Mucosa of stomach (tissue), 1 donor: Measurements from ENCODE around the gene AQP11.
"Not testable (repeated sequence)": the region's sequence is repeated elsewhere in the genome, so short reads cannot be mapped to it uniquely, and the experiment has no call there.

ENCODE experiments used
- H3K27me3 ChIP-seq: one replicate; pipeline ENCODE4 v1.7.0; 2013; ENCODE audit warnings: mild to moderate bottlenecking, low read length; ENCODE audit not compliant: control insufficient read depth, insufficient read depth
- H3K36me3 ChIP-seq: one replicate; pipeline ENCODE4 v1.7.0; 2013; ENCODE audit warnings: low read length; ENCODE audit not compliant: control insufficient read depth, insufficient read depth
- H3K4me1 ChIP-seq: one replicate; pipeline ENCODE4 v1.7.0; 2013; ENCODE audit warnings: mild to moderate bottlenecking, low read length; ENCODE audit not compliant: control insufficient read depth, insufficient read depth
- H3K4me3 ChIP-seq: one replicate; pipeline ENCODE4 v1.7.0; 2013; ENCODE audit warnings: low read length
- H3K9ac ChIP-seq: one replicate; pipeline ENCODE4 v1.7.0; 2013; ENCODE audit warnings: mild to moderate bottlenecking, low read length, moderate library complexity
- H3K9me3 ChIP-seq: one replicate; pipeline ENCODE4 v1.7.0; 2013; ENCODE audit warnings: mild to moderate bottlenecking, low read length, moderate library complexity; ENCODE audit not compliant: control insufficient read depth
- donor health status: Pancreatic carcinoma.

Gene AQP11

DNA sequence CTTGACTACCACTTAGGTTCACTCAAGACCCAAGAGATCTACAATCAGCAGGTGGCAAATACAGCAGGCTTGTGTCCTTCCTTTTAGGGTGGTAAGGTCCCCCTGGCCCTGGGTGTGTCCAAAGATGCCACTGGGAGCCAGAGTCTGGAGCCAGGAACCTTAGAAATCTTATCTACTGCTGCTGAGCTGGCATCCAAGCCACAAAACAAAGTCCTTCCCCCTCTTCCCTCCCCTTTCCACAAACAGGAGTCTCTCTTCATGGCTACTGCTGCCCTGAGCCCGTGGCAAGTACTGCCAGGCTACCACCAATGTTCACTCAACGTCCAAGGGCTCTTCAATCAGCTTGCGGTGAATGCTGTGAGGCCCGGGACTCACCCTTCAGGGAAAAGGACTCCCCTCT is 21.4 kb upstream of the AQP11 start:
- H3K4me1 ChIP-seq: peaks cover 8% of the 10 kb centered on the region
- H3K36me3 ChIP-seq: no peaks in the 10 kb centered on the region
- no peaks in the 10 kb centered on the region for H3K9me3 ChIP-seq
- H3K9ac ChIP-seq: no peak overlapping the region
- H3K27me3 ChIP-seq: no peaks in the 10 kb centered on the region
- no peak overlapping the region for H3K4me3 ChIP-seq

DNA sequence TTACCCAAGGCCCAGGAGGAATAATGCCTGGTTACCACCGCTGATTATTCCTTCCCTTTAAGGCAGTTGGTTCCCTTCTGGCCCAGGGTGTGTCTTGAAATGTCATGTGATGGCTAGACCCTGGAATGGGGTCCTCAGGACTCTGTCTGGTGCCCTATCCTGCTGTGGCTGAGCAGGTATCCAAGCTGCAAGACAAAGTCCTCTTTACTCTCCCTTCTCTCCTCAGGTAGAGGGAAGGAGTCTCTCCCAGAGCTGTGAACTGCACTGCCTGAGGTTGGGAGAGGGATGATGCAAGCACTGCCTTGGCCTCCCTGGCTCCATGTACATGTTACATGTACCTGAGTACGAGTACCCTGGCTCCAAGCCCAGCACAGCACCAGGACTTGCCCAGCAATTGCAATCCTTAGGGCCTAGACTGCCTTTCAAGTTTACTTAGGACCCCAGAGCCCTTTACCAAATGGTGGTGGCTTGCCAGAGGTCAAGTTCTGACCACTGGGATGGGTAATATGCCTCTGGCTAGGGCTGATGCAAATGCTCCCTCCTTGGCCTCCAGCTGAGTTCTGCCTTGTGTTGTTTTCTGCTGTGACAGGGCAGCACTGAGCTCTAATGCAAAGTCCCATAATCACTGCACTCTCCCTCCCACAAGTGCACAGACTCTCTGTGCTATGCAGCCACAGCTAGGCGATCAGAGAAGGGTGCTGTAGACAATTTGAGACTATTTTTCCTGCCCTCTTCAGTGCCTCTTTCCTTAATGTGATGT is 20.7 kb upstream of the AQP11 start:
- Histone ChIP-seq H3K4me1 (peaks cover 8% of the 10 kb centered on the region), H3K4me3 (no peak overlapping the region), H3K36me3 (no peaks in the 10 kb centered on the region), H3K9me3 (no peaks in the 10 kb centered on the region), H3K27me3 (no peaks in the 10 kb centered on the region), H3K9ac (no peak overlapping the region)

DNA sequence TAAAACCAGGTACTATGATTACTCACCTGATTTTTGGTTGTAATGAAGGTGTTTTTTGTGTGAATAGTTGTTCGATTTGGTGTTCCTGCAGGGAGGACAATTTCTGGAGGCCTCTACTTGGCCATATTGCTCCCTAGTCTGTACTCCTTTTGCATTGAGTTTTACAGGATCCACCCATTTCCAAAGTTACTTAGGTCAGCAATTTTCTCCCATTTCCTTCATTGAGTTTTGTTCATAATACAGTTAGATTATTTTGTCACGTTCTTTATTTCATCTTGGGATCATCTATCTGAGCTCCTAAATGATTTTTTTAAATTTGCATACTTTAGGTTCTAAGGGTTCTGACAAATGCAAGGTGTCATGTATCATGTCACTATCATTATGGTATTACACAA is 20.1 kb upstream of the AQP11 start:
- Histone ChIP-seq H3K4me3 (no peak overlapping the region), H3K9ac (no peak overlapping the region), H3K36me3 (no peaks in the 10 kb centered on the region), H3K27me3 (no peaks in the 10 kb centered on the region), H3K4me1 (peaks cover 8% of the 10 kb centered on the region), H3K9me3 (no peaks in the 10 kb centered on the region)

DNA sequence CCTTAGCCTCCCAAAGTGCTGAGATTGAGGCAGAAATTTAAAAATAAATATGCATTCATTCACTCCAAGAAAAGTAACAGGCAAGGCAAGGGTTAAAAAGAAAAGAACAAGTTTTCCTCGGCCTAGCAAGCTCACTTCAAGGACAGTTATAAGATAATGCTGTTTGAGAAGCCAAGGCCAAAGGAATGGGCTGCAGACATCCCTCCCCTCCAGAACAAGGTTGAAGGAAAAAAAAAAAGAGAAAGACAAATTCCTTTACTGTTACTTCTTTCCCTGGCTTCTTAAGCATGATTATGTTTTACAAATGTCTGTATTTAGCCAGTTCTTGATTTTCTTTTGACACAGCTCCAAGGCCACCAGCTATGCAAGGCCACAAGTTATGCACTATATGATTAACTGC is 18.9 kb upstream of the AQP11 start:
- H3K9ac ChIP-seq, H3K4me1 ChIP-seq, H3K4me3 ChIP-seq, H3K27me3 ChIP-seq, H3K9me3 ChIP-seq, H3K36me3 ChIP-seq: not testable (repeated sequence)

DNA sequence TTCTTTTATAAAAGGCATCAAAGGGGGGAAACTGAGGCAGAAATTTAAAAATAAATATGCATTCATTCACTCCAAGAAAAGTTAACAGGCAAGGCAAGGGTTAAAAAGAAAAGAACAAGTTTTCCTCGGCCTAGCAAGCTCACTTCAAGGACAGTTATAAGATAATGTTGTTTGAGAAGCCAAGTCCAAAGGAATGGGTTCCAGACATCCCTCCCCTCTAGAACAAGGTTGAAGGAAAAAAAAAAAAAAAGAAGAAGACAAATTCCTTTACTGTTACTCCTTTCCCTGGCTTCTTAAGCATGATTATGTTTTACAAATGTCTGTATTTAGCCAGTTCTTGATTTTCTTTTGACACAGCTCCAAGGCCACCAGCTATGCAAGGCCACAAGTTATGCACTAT is 14.3 kb upstream of the AQP11 start:
- H3K9me3 ChIP-seq, H3K4me3 ChIP-seq, H3K9ac ChIP-seq, H3K36me3 ChIP-seq, H3K27me3 ChIP-seq, H3K4me1 ChIP-seq: not testable (repeated sequence)

DNA sequence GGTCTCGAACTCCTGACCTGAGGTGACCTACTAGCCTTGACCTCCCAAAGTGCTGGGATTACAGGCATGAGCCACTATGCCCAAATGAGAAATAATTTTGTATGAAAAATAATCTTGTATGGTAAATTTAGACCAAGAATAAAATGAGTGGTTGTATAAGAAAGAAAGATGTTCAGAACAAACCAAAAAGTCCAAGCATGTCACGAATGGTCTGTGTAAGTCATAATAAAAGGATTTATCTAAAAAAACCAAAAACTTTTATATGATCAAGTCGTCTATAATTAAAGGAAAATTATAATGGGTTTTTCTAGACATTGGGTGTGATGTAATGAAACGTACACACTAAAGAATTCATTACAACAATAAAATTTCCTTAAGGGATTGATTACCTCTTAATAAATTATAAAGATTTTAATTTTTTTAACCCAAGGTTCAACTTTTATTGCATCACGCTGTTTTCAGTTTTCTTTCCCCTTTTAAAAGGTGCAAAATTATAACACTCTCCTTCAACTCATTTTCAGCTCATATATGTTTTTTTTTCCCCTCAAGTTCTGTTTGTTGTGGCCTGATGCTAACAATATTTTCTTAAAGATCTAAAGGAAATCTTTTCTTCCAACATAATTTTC is 8.9 kb upstream of the AQP11 start:
- Histone ChIP-seq H3K36me3 (no peaks in the 10 kb centered on the region), H3K9ac (no peak overlapping the region), H3K4me1 (no peaks in the 10 kb centered on the region), H3K27me3 (no peaks in the 10 kb centered on the region), H3K4me3 (no peak overlapping the region), H3K9me3 (no peaks in the 10 kb centered on the region)

DNA sequence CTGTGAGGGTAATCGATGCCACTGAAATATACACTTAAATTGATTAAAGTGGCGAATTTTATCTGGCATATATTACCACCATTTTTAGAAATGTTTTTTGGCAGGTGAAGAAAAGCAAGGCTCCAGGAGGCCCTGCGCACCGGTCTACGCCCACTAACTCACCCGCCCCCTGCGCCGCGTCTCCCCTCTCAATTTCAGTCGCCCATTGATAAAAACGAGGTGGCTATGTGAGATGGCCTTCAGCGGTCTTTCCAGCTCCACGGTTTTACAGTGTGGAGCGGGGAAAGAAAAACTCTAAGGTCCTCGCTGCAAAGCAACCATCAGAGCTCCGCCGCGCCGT is 602 bp upstream of the AQP11 start:
- H3K9me3 ChIP-seq: no peaks in the 10 kb centered on the region
- H3K36me3 ChIP-seq: no peaks in the 10 kb centered on the region
- H3K27me3 ChIP-seq: no peaks in the 10 kb centered on the region
- peak overlapping the region; percentile 7 for H3K9ac ChIP-seq
- H3K4me3 ChIP-seq: peak overlapping the region; percentile 45
- no peaks in the 10 kb centered on the region for H3K4me1 ChIP-seq

DNA sequence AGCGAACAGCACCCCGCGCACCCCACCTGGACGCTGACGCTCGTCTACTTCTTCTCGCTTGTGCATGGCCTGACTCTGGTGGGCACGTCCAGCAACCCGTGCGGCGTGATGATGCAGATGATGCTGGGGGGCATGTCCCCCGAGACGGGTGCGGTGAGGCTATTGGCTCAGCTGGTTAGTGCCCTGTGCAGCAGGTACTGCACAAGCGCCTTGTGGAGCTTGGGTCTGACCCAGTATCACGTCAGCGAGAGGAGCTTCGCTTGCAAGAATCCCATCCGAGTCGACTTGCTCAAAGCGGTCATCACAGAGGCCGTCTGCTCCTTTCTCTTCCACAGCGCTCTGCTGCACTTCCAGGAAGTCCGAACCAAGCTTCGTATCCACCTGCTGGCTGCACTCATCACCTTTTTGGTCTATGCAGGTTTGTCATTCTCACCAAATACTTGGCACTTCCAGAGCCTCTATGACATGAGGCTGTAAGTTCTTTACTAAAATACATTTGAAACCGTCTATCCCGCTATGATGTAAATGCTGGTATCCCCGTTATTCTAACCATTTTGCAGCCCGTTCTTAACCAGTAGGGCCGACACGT is 535 bp downstream of the AQP11 start:
- no peaks in the 10 kb centered on the region for H3K4me1 ChIP-seq
- H3K9me3 ChIP-seq: no peaks in the 10 kb centered on the region
- no peaks in the 10 kb centered on the region for H3K27me3 ChIP-seq

DNA sequence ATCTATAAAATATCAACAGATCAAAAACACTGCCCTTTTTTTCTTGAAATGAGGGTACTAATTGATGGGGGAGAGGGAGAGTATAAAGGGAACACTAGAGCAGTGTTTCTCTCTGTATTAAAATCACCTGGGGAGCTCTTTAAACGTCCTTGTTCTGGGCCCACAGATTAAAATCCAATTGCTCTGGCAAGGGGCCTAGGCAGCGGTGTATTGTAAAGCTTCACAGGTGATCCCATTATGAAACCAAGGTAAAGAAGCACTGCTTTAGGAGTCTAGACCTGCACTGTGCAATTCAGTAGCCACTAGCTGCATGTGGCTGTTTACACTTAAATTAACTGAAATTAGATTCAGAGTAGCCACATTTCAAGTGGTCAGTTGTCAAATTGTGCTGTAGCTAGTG is 3.0 kb downstream of the AQP11 start:
- Histone ChIP-seq H3K9ac (no peak overlapping the region), H3K27me3 (no peaks in the 10 kb centered on the region), H3K36me3 (no peaks in the 10 kb centered on the region), H3K4me1 (no peaks in the 10 kb centered on the region), H3K9me3 (no peaks in the 10 kb centered on the region), H3K4me3 (no peak overlapping the region)

More for the DNA sequence above, 535 bp downstream of the AQP11 start:
- no peaks in the 10 kb centered on the region for H3K36me3 ChIP-seq
- peak overlapping the region; percentile 7 for H3K9ac ChIP-seq
- peak overlapping the region; percentile 40 for H3K4me3 ChIP-seq

DNA sequence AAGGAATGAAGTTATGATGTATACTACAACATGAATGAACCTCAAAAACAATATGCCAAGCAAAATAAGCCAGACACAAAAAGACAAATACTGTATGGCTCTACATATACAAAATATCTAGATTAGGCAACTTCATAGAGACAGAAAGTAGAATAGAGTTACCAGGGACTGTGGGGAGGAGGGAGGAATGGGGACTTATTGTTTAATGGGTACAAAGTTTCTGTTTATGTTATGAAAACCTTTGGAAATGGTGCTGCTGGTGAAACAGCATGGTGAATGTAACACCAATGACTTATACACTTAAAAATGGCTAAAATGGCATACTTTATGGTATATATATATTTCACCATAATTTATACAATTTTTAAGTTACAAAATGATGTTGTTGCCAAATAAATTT is 4.1 kb downstream of the AQP11 start:
- H3K27me3 ChIP-seq: no peaks in the 10 kb centered on the region
- H3K4me1 ChIP-seq: no peaks in the 10 kb centered on the region
- no peak overlapping the region for H3K4me3 ChIP-seq
- no peak overlapping the region for H3K9ac ChIP-seq
- H3K36me3 ChIP-seq: no peaks in the 10 kb centered on the region
- no peaks in the 10 kb centered on the region for H3K9me3 ChIP-seq

DNA sequence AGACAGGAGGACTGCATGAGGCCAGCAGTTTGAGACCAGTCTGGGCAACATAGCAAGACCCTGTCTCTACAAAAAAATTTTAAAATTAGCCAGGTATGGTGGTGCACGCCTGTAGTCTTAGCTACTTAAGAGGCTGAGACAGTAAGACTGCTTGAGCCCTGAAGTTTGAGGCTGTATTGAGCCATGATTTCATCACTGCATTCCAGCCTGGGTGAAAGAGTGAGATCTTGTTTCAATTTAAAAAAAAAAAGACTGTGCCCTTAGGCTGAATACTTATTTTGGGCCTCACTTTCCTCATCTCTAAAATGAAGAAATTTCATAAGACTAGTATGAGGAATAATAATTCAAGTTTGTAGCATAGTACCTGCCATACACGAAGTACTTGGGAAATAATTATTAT is 6.9 kb downstream of the AQP11 start:
- H3K9ac ChIP-seq: no peak overlapping the region
- no peaks in the 10 kb centered on the region for H3K27me3 ChIP-seq
- H3K9me3 ChIP-seq: no peaks in the 10 kb centered on the region
- H3K4me3 ChIP-seq: no peak overlapping the region
- H3K4me1 ChIP-seq: no peaks in the 10 kb centered on the region
- no peaks in the 10 kb centered on the region for H3K36me3 ChIP-seq

DNA sequence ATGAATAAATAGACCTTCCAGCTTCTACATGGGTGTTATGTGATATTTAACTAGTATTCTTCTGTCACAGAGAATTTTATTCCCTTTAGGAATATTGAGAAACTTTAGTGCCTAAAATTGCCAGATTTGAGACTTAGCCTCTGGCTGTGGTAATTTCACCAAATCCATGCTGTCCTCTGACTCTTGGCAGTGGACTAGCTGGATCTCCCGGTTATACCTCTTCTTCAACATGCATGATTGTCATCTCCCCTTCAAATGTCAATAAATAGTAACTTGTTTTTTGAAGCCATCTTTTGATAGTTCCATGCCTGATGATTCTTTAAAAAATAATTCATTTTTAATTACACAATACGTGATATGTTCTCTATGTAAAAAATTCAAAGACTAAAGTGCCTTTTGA is 8.4 kb downstream of the AQP11 start:
- H3K36me3 ChIP-seq: no peaks in the 10 kb centered on the region
- H3K27me3 ChIP-seq: no peaks in the 10 kb centered on the region
- peaks cover 6% of the 10 kb centered on the region for H3K4me1 ChIP-seq
- H3K9ac ChIP-seq: no peak overlapping the region
- H3K9me3 ChIP-seq: no peaks in the 10 kb centered on the region
- no peak overlapping the region for H3K4me3 ChIP-seq
